Measurements from ENCODE around the gene RFNG. TPM values are rescaled to one million over a fixed set of nuclear protein-coding genes. Genes with fewer than 3 reads are reported as not detected.

Gene RFNG
- total RNA-seq, 1 experiment from 2014 or later: 52.0 TPM

DNA sequence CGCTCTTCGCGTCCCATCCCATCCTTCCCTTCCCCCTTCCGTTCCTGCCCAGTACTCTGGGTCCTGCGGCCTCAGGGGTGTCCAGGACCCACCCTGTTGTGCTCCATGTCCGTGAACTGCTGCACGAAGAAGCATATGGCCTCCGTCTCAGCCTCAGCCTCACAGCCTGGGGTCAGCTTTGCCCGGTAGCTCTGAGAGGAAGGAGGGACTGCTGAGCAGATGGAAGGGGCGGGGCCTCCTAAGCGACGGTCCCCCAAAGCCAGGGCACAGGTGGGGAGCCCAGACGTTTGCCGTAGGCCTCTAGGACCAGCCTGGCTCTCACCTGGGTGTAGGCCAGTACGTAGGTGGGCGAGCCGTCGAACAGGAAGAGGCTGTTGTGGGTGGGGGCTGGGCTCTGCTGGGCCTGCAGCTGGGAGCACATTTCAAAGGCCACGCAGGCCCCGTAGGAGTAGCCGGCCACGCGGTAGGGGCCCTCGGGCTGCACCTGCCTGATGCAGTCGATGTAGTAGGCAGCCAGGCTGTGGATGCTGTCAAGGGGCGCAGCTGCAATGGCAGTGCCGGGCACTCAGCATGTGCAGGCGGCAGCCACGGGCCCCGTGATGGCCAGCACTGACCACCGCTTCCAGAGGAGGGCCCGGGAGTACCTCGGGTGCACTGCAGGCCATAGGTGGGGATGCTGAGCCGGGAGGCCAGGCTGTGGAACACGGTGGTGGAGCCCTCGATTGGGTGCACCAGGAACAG lies 28.6 kb upstream of the RFNG start:
- Histone ChIP-seq H4K20me1 (ENCODE audit: insufficient read depth) (peaks cover 9% of the 10 kb centered on the region; the same call in 1 of the 2 replicates), H3K36me3 (ENCODE audit: control insufficient read depth in 1 of 2, insufficient read depth in 2 of 2, low read length in 2 of 2) (peaks cover 52 to 60% of the 10 kb centered on the region in 2 experiments), H3K79me2 (ENCODE audit: insufficient read depth, low read length) (peaks cover 10% of the 10 kb centered on the region; the same call in 1 of the 2 replicates), H2AFZ (ENCODE audit: low read depth, low read length, poor library complexity, severe bottlenecking) (no peak overlapping the region), H3K27me3 (ENCODE audit: insufficient read depth, low read length) (no peaks in the 10 kb centered on the region), H3K27ac (ENCODE audit: low read depth, low read length) (no peak overlapping the region; the same call in 1 of the 2 replicates), H3K9ac (ENCODE audit: low read length) (no peak overlapping the region), H3K9me2 (ENCODE audit: insufficient read depth) (no peaks in the 10 kb centered on the region), H3K4me1 (ENCODE audit: control insufficient read depth in 1 of 2, insufficient read depth in 2 of 2, low read length in 2 of 2) (no peaks in the 10 kb centered on the region), H3K4me3 (replicated peaks in 1 of 2; ENCODE audit: low read depth in 1 of 2, low read length in 2 of 2) (no peak overlapping the region), H3K4me2 (ENCODE audit: low read length) (no peak overlapping the region), H3K9me3 (ENCODE audit: control insufficient read depth in 1 of 2, insufficient read depth in 1 of 2, low read depth in 1 of 2, low read length in 2 of 2) (no peaks in the 10 kb centered on the region)
- no peak for ATAC-seq
- ChIA-PET CTCF (no interaction called here), POLR2A (interaction anchor here (1.4 kb wide), 1 partner anchor 50 kb away, joined by 3 read pairs; no protein-coding TSS in a partner anchor), RAD21 (ENCODE audit: low non-redundant PET in 1 of 2, low total read pairs in 2 of 2, uncharacterized antibody in 2 of 2, unreplicated experiment in 2 of 2) (no interaction called here)
- no TSS peak for BruUV-seq (replicated peaks)
- intact Hi-C loops (cut with micrococcal nuclease): no loop called here
- TF ChIP-seq POLR2A (IDR thresholded peaks at IDR 0.05; ENCODE audit: borderline replicate concordance, extremely low read depth, insufficient read depth, insufficient read length) (no peak), YY1 (IDR thresholded peaks at IDR 0.05; ENCODE audit: extremely low read depth, insufficient replicate concordance, low read depth, low read length) (no peak), EGR1 (IDR thresholded peaks at IDR 0.05; ENCODE audit: low read depth) (no peak), EZH2 (IDR thresholded peaks at IDR 0.05) (no peak), TCF7L2 (IDR thresholded peaks at IDR 0.05; ENCODE audit: borderline replicate concordance, extremely low read depth, insufficient read depth, insufficient read length) (no peak), RAD21 (IDR thresholded peaks at IDR 0.05; ENCODE audit: low read depth) (no peak), ZBTB33 (IDR thresholded peaks at IDR 0.05; ENCODE audit: extremely low read depth, insufficient replicate concordance, low read length) (no peak), POLR2AphosphoS5 (IDR thresholded peaks at IDR 0.05; ENCODE audit: low read depth, low read length) (no peak)
- TF ChIP-seq, protein P1, sequence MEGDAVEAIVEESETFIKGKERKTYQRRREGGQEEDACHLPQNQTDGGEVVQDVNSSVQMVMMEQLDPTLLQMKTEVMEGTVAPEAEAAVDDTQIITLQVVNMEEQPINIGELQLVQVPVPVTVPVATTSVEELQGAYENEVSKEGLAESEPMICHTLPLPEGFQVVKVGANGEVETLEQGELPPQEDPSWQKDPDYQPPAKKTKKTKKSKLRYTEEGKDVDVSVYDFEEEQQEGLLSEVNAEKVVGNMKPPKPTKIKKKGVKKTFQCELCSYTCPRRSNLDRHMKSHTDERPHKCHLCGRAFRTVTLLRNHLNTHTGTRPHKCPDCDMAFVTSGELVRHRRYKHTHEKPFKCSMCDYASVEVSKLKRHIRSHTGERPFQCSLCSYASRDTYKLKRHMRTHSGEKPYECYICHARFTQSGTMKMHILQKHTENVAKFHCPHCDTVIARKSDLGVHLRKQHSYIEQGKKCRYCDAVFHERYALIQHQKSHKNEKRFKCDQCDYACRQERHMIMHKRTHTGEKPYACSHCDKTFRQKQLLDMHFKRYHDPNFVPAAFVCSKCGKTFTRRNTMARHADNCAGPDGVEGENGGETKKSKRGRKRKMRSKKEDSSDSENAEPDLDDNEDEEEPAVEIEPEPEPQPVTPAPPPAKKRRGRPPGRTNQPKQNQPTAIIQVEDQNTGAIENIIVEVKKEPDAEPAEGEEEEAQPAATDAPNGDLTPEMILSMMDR (IDR thresholded peaks at IDR 0.05 in 2 of 3, conservative IDR thresholded peaks at IDR 0.05 in 1 of 3; ENCODE audit: borderline replicate concordance in 1 of 3, insufficient read depth in 1 of 3, low read depth in 2 of 3, low read length in 2 of 3): no peak
- no peak for DNase-seq (ENCODE audit: low read depth, low spot score)
